Left lung (tissue), 10 donors: Measurements from ENCODE around the gene PTPRD. TPM values are rescaled to one million over a fixed set of nuclear protein-coding genes. Genes with fewer than 3 reads are reported as not detected.

Source experiments
- ATAC-seq: fragments of 200-7000 bp; cut with Tn5 transposase; one replicate; pipeline ENCODE4 v1.9.1; 2020; ENCODE audit warnings: moderate library complexity
- DNase-seq, 4 donors: peaks; one replicate each; pipeline ENCODE4 v3.0.0-alpha.2; 2013 to 2020
- H3K27ac ChIP-seq, 2 donors: fragments of 200-600 bp; sonication (generic) in 1 of 2; one replicate each; pipeline versions ENCODE4 v1.5.0 to v1.8.0; 2020 to 2021
- H3K27me3 ChIP-seq, 2 donors: fragments of 200-600 bp; sonication (generic) in 1 of 2; one replicate each; pipeline versions ENCODE4 v1.5.0 to v1.8.0; 2020 to 2021
- H3K36me3 ChIP-seq, 2 donors: fragments of 200-600 bp; sonication (generic) in 1 of 2; one replicate each; pipeline versions ENCODE4 v1.5.0 to v1.8.0; 2020 to 2021
- H3K4me1 ChIP-seq, 2 donors: fragments of 200-600 bp; one replicate each; pipeline ENCODE4 v1.8.0; 2021
- H3K4me3 ChIP-seq, 2 donors: fragments of 200-600 bp; sonication (generic) in 1 of 2; one replicate each; pipeline versions ENCODE4 v1.5.0 to v1.8.0; 2020 to 2021; ENCODE audit warnings: mild to moderate bottlenecking in 1 of 2
- H3K9me3 ChIP-seq, 2 donors: fragments of 200-600 bp; sonication (generic) in 1 of 2; one replicate each; pipeline versions ENCODE4 v1.5.0 to v1.8.0; 2020 to 2021
- CTCF ChIP-seq, 2 donors: fragments of 200-600 bp; sonication (generic) in 1 of 2; IDR thresholded peaks; one replicate each; pipeline versions ENCODE4 v1.5.0 to v1.8.0; 2021; ENCODE audit warnings: antibody characterized with exemption in 2 of 2
- intact Hi-C, 2 donors: fragments of 100-400 bp; cut with DNase I; formaldehyde crosslinking; loops; one replicate each; pipeline versions ENCODE4 v1.11.2 to v1.14.2; 2022
- polyA plus RNA-seq, 6 donors: library from polyadenylated mRNA; unstranded; fragments of 120-200 nt; gene quantifications; one replicate each; pipeline ENCODE4 v1.2.1, GENCODE V29; 2013; ENCODE audit not compliant: insufficient read length in 6 of 6
- total RNA-seq, 2 donors: library from RNA; stranded (reverse); fragmentation: NEBNext Ultra II Directional; extraction: Animal tissue kit (Norgen Biotek cat#: 25700); gene quantifications; one replicate each; pipeline ENCODE4 v1.2.1, GENCODE V29; 2021
- donor health status: DM: no; HTN: yes; CAD: no.
- donor health status: DM: no; HTN: no; CAD: no.

Gene PTPRD
- total and polyA plus RNA-seq, 8 donors = 24.2 to 167 (median 139) TPM

- intact Hi-C loops = no loop called here
- Histone ChIP-seq H3K36me3 (no peaks in the 10 kb centered on the region), H3K27me3 (no peaks in the 10 kb centered on the region), H3K4me1 (no peaks in the 10 kb centered on the region), H3K4me3 (no peak overlapping the region), H3K27ac (no peak overlapping the region), H3K9me3 (no peaks in the 10 kb centered on the region)
- no peak for TF ChIP-seq CTCF (IDR thresholded peaks at IDR 0.05)
- no peak for DNase-seq
- no peak for ATAC-seq
Measured at GRCh38 chr9:8346296-8346695, 2266.5 kb downstream of the PTPRD start.

GRCh38 chr9:8338767-8339510, 2273.9 kb downstream of the PTPRD start:
- no peaks in the 10 kb centered on the region for H3K36me3 ChIP-seq
- no peak for TF ChIP-seq CTCF (IDR thresholded peaks at IDR 0.05)
- intact Hi-C loops = no loop called here
- H3K4me1 ChIP-seq = no peaks in the 10 kb centered on the region
- DNase-seq (no peak), ATAC-seq (no peak)
- H3K27me3 ChIP-seq = no peaks in the 10 kb centered on the region
- no peak overlapping the region for H3K4me3 ChIP-seq
- no peak overlapping the region for H3K27ac ChIP-seq
- H3K9me3 ChIP-seq = no peaks in the 10 kb centered on the region

- H3K9me3 ChIP-seq = no peaks in the 10 kb centered on the region
- no peak overlapping the region for H3K27ac ChIP-seq
- H3K4me1 ChIP-seq = no peaks in the 10 kb centered on the region
- H3K36me3 ChIP-seq = no peaks in the 10 kb centered on the region
- no peaks in the 10 kb centered on the region for H3K27me3 ChIP-seq
- intact Hi-C loops = no loop called here
- DNase-seq (no peak), ATAC-seq (no peak)
- no peak for TF ChIP-seq CTCF (IDR thresholded peaks at IDR 0.05)
- H3K4me3 ChIP-seq = no peak overlapping the region
Measured at GRCh38 chr9:8337834-8338766, 2274.7 kb downstream of the PTPRD start.

- no peak for ATAC-seq
Measured at GRCh38 chr9:8332871-8333270, 2279.9 kb downstream of the PTPRD start.

More at GRCh38 chr9:8332871-8333270, 2279.9 kb downstream of the PTPRD start:
- no peaks in the 10 kb centered on the region for H3K4me1 ChIP-seq
- TF ChIP-seq CTCF (IDR thresholded peaks at IDR 0.05) = no peak
- no peak for DNase-seq
- H3K9me3 ChIP-seq = peaks cover 0 to 1% of the 10 kb centered on the region in 2 donors
- intact Hi-C loops = no loop called here
- H3K27ac ChIP-seq = no peak overlapping the region
- H3K36me3 ChIP-seq = no peaks in the 10 kb centered on the region
- H3K27me3 ChIP-seq = no peaks in the 10 kb centered on the region
- no peak overlapping the region for H3K4me3 ChIP-seq
